GM12875 (cell line): ENCODE measurements around the gene TCERG1L.

Source experiments
- H3K4me3 ChIP-seq: one replicate; pipeline ENCODE4 v1.5.1; 2011; ENCODE audit warnings: low read depth, low read length, control low read depth
- CTCF ChIP-seq: IDR thresholded peaks from 2 replicates; pipeline ENCODE4 v1.5.1; 2011; ENCODE audit warnings: low read depth, mild to moderate bottlenecking, control low read depth, inconsistent platforms, low read length, moderate library complexity, borderline replicate concordance; ENCODE audit not compliant: insufficient read depth

The TCERG1L gene

DNA sequence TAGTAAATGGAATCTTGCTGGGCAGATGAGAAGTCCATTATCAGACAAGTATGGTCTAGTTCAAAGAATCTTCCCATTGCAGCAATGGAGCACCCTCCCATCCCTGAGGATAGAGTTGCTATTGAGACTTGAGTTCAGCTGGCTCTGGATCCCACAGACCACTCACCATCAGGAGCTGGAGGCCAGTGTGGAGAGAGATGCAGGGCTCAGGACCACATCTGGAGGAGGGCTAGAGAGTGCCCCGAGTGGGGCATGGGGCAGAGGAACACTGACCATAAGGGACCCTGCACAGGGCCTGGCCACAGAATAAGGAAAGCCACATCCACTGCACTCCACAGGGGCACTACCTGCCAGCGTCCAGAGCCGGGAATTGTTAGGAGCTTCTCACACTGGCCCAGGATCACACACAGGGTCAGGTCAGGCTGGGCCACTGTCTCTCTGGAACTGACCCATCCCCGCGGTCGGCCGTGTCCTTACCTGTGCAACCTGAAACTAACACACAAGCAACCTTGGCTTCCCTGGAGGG is 41.3 kb upstream of the TCERG1L start:
- no peak for TF ChIP-seq CTCF
- no peak overlapping the region for H3K4me3 ChIP-seq

- no peak for TF ChIP-seq CTCF
These were observed 39.1 kb upstream of the TCERG1L start for GRCh38 chr10:131350660-131351059.

DNA sequence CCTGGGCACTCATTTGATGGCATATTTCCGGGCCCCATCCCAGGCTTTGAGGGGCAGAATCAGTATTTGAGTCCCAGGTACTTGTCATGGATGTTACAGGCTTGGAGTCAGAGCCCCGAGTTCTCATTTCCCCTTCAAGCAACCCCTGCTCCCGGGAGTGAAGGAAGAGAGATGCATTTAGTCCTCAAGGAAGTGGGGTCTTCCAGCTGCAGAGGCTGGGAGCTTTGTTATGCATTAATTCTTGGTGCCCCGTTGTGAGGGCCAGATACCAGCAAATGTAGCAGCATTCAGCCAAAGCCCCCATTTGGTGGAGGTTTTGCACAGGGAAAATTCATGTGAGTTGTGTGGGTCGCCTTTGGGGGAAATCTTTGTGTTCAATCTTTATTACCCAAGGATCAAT is 38.7 kb upstream of the TCERG1L start:
- no peak for TF ChIP-seq CTCF

More at GRCh38 chr10:131350660-131351059, 39.1 kb upstream of the TCERG1L start:
- H3K4me3 ChIP-seq = no peak overlapping the region

DNA sequence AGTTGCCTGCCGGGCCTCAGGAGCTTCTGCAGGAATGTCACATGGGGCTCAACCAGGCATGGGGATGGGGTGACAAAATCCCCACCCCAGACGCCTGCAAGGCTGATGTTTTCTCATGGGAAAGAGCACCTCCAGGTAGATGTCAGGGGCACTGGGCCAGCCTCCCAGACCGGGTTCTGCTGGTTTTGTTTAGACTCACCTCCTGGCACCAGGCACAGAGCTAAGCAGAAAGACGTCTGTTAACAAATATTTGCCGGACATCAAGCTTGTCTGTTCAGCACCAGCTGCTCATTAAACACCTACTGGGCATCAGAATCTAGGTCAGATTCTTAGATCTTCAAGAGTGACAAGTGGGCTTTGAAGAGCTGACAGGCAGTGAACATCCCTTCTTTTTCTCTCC is 34.9 kb upstream of the TCERG1L start:
- no peak for TF ChIP-seq CTCF
- no peak overlapping the region for H3K4me3 ChIP-seq

More for the DNA sequence above, 38.7 kb upstream of the TCERG1L start:
- H3K4me3 ChIP-seq = no peak overlapping the region

DNA sequence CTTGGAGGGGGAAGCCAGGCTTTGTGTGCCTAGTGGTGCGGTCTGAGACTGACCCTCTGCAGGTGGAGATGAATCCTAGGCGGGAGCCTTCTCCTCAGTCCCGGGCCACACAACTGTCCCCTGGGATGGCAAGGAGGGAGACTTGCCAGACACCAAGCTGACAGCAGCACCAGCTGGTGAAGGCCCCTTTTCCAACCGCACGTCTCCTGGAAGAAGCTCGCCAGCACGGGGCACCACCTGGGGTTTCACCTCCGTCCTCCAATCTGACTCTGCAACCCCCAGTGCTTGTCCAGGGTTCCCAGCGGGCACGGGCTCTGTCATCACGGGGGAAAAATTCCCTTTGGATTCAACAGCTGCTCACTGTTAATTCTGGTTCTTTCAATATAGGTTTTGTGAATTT is 34.2 kb upstream of the TCERG1L start:
- no peak for TF ChIP-seq CTCF
- no peak overlapping the region for H3K4me3 ChIP-seq

- no peak overlapping the region for H3K4me3 ChIP-seq
- no peak for TF ChIP-seq CTCF
These were observed 33.2 kb upstream of the TCERG1L start for GRCh38 chr10:131344747-131345146.

DNA sequence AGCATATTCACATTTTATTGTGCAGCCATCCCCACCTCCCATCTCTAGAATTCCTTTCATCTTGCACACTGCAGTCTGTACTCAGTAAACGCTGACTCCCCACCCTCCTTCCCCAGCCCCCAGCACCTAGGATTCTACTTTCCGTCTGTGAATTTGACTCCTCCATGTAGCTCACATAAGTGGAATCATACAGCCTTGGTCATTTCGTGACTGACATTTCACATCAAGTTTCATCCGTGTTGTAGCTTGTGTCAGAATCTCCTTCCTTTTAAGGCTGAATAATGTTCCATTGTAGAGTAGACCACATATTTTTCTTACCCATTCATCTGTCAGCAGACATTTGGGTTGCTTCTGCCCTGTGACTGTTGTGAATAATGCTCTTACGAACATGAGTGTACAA is 26.2 kb upstream of the TCERG1L start:
- no peak for TF ChIP-seq CTCF
- H3K4me3 ChIP-seq = no peak overlapping the region
